HuH-7 (cell line): ENCODE data around the gene LHFPL3.
"Not testable (repeated sequence)": the region's sequence is repeated elsewhere in the genome, so short reads cannot be mapped to it uniquely, and the experiment has no call there.

Source experiments
- DNase-seq: peaks from one replicate; pipeline ENCODE4 v3.0.0; 2011; ENCODE audit warnings: low spot score

The LHFPL3 gene

GRCh38 chr7:104695563-104695962 lies 367.2 kb downstream of the LHFPL3 start:
- DNase-seq = no peak

GRCh38 chr7:104700336-104700735 lies 371.9 kb downstream of the LHFPL3 start:
- no peak for DNase-seq

- not testable (repeated sequence) for DNase-seq
Observed at GRCh38 chr7:104721027-104721426, 392.6 kb downstream of the LHFPL3 start.

- DNase-seq = no peak
Observed at GRCh38 chr7:104723001-104723400, 394.6 kb downstream of the LHFPL3 start.

- no peak for DNase-seq
Observed at GRCh38 chr7:104758504-104758903, 430.1 kb downstream of the LHFPL3 start.

- DNase-seq = no peak
Observed at GRCh38 chr7:104761892-104762291, 433.5 kb downstream of the LHFPL3 start.

- DNase-seq = no peak
Observed at GRCh38 chr7:104767113-104767512, 438.7 kb downstream of the LHFPL3 start.

GRCh38 chr7:104767826-104768536 lies 439.6 kb downstream of the LHFPL3 start:
- no peak for DNase-seq

- no peak for DNase-seq
Observed at GRCh38 chr7:104772405-104773345, 444.3 kb downstream of the LHFPL3 start.

GRCh38 chr7:104773796-104774195 lies 445.4 kb downstream of the LHFPL3 start:
- DNase-seq = no peak

- no peak for DNase-seq
Observed at GRCh38 chr7:104775531-104775930, 447.1 kb downstream of the LHFPL3 start.

- no peak for DNase-seq
Observed at GRCh38 chr7:104777301-104777800, 448.9 kb downstream of the LHFPL3 start.

- no peak for DNase-seq
Observed at GRCh38 chr7:104779888-104780287, 451.5 kb downstream of the LHFPL3 start.

- DNase-seq = no peak
Observed at GRCh38 chr7:104784686-104785085, 456.3 kb downstream of the LHFPL3 start.

GRCh38 chr7:104789780-104790179 lies 461.4 kb downstream of the LHFPL3 start:
- DNase-seq = no peak

GRCh38 chr7:104790440-104790839 lies 462.0 kb downstream of the LHFPL3 start:
- DNase-seq = no peak

- no peak for DNase-seq
Observed at GRCh38 chr7:104791080-104791479, 462.7 kb downstream of the LHFPL3 start.

GRCh38 chr7:104793066-104793465 lies 464.7 kb downstream of the LHFPL3 start:
- no peak for DNase-seq

- DNase-seq = no peak
Observed at GRCh38 chr7:104794154-104794553, 465.8 kb downstream of the LHFPL3 start.

GRCh38 chr7:104794589-104794988 lies 466.2 kb downstream of the LHFPL3 start:
- no peak for DNase-seq

GRCh38 chr7:104795086-104795485 lies 466.7 kb downstream of the LHFPL3 start:
- no peak for DNase-seq

GRCh38 chr7:104795616-104796398 lies 467.4 kb downstream of the LHFPL3 start:
- DNase-seq = no peak
